Measurements from ENCODE around the gene MAN2A1. TPM values are rescaled to one million over a fixed set of nuclear protein-coding genes. Genes with fewer than 3 reads are reported as not detected.
A peak's percentile ranks its signal among the peaks of the same experiment; 100 is the strongest.

The MAN2A1 gene
- total and polyA plus RNA-seq, 2 donors = 22.2 to 66.4 TPM

GRCh38 chr5:109863752-109864151 is 174.0 kb downstream of the MAN2A1 start:
- Histone ChIP-seq H3K36me3 (ENCODE audit: control insufficient read depth in 2 of 2, insufficient read depth in 2 of 2, low read length in 1 of 2) (peaks cover 28 to 88% of the 10 kb centered on the region in 2 donors), H3K27ac (ENCODE audit: low read depth in 1 of 2, low read length in 1 of 2) (no peak overlapping the region), H3K27me3 (ENCODE audit: control insufficient read depth in 2 of 2, insufficient read depth in 1 of 2, low read length in 1 of 2) (no peaks in the 10 kb centered on the region), H3K4me1 (ENCODE audit: control insufficient read depth in 2 of 2, insufficient read depth in 2 of 2, low read length in 2 of 2) (peaks cover 0 to under 1% of the 10 kb centered on the region in 2 donors), H3K4me3 (ENCODE audit: low read length in 2 of 2) (no peak overlapping the region), H3K9me3 (ENCODE audit: control insufficient read depth in 2 of 2, insufficient read depth in 1 of 2, low read length in 1 of 2) (no peaks in the 10 kb centered on the region)
- 97% methylated on average over 1 of the region's 1 CpG for WGBS
- no peak for DNase-seq (ENCODE audit: low read depth in 6 of 9, low spot score in 9 of 9)

GRCh38 chr5:109865637-109866036 is 175.9 kb downstream of the MAN2A1 start:
- DNase-seq (ENCODE audit: low read depth in 6 of 9, low spot score in 9 of 9) = no peak
- no peaks in the 10 kb centered on the region for H3K27me3 ChIP-seq (ENCODE audit: control insufficient read depth in 2 of 2, insufficient read depth in 1 of 2, low read length in 1 of 2)
- 98% methylated on average over 2 of the region's 2 CpGs for WGBS
- no peaks in the 10 kb centered on the region for H3K9me3 ChIP-seq (ENCODE audit: control insufficient read depth in 2 of 2, insufficient read depth in 1 of 2, low read length in 1 of 2)
- peaks cover 25 to 77% of the 10 kb centered on the region in 2 donors for H3K36me3 ChIP-seq (ENCODE audit: control insufficient read depth in 2 of 2, insufficient read depth in 2 of 2, low read length in 1 of 2)
- H3K4me1 ChIP-seq (ENCODE audit: control insufficient read depth in 2 of 2, insufficient read depth in 2 of 2, low read length in 2 of 2) = no peaks in the 10 kb centered on the region
- H3K4me3 ChIP-seq (ENCODE audit: low read length in 2 of 2) = no peak overlapping the region
- H3K27ac ChIP-seq (ENCODE audit: low read depth in 1 of 2, low read length in 1 of 2) = no peak overlapping the region

GRCh38 chr5:109866051-109866450 is 176.3 kb downstream of the MAN2A1 start:
- H3K4me3 ChIP-seq (ENCODE audit: low read length in 2 of 2) = no peak overlapping the region
- WGBS = 99% methylated on average over 2 of the region's 2 CpGs
- H3K27me3 ChIP-seq (ENCODE audit: control insufficient read depth in 2 of 2, insufficient read depth in 1 of 2, low read length in 1 of 2) = no peaks in the 10 kb centered on the region
- H3K36me3 ChIP-seq (ENCODE audit: control insufficient read depth in 2 of 2, insufficient read depth in 2 of 2, low read length in 1 of 2) = peaks cover 22 to 72% of the 10 kb centered on the region in 2 donors
- no peak for DNase-seq (ENCODE audit: low read depth in 6 of 9, low spot score in 9 of 9)
- no peaks in the 10 kb centered on the region for H3K4me1 ChIP-seq (ENCODE audit: control insufficient read depth in 2 of 2, insufficient read depth in 2 of 2, low read length in 2 of 2)
- H3K27ac ChIP-seq (ENCODE audit: low read depth in 1 of 2, low read length in 1 of 2) = no peak overlapping the region
- no peaks in the 10 kb centered on the region for H3K9me3 ChIP-seq (ENCODE audit: control insufficient read depth in 2 of 2, insufficient read depth in 1 of 2, low read length in 1 of 2)

GRCh38 chr5:109868737-109869136 is 179.0 kb downstream of the MAN2A1 start:
- Histone ChIP-seq H3K4me3 (ENCODE audit: low read length in 2 of 2) (no peak overlapping the region), H3K27me3 (ENCODE audit: control insufficient read depth in 2 of 2, insufficient read depth in 1 of 2, low read length in 1 of 2) (no peaks in the 10 kb centered on the region), H3K27ac (ENCODE audit: low read depth in 1 of 2, low read length in 1 of 2) (no peak overlapping the region), H3K9me3 (ENCODE audit: control insufficient read depth in 2 of 2, insufficient read depth in 1 of 2, low read length in 1 of 2) (no peaks in the 10 kb centered on the region), H3K4me1 (ENCODE audit: control insufficient read depth in 2 of 2, insufficient read depth in 2 of 2, low read length in 2 of 2) (peaks cover 2 to 3% of the 10 kb centered on the region in 2 donors), H3K36me3 (ENCODE audit: control insufficient read depth in 2 of 2, insufficient read depth in 2 of 2, low read length in 1 of 2) (peaks cover 18 to 52% of the 10 kb centered on the region in 2 donors)
- 11% methylated on average over 2 of the region's 2 CpGs for WGBS
- no peak for DNase-seq (ENCODE audit: low read depth in 6 of 9, low spot score in 9 of 9)

DNA sequence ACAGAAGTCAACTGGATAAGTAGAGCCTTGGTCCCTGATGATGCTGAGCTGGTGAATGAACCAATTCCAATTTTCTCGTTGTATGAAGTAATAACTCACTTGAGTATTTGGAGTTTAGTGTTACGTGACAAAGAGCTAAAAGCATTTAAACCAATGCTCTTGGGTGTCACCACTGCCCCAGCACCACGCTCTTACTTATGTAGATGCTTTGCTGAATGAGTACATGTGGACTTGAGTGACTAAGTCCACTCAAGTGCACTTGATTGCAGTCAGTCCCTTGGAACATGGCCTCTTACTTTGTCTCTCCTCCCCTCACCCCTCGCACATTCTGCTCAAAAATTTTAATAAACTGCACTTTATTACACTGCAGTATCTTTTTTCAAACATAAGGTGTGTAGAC is 184.0 kb downstream of the MAN2A1 start:
- H3K9me3 ChIP-seq (ENCODE audit: control insufficient read depth in 2 of 2, insufficient read depth in 1 of 2, low read length in 1 of 2) = no peaks in the 10 kb centered on the region
- DNase-seq (ENCODE audit: low read depth in 6 of 9, low spot score in 9 of 9) = no peak
- peaks cover 16 to 22% of the 10 kb centered on the region in 2 donors for H3K4me1 ChIP-seq (ENCODE audit: control insufficient read depth in 2 of 2, insufficient read depth in 2 of 2, low read length in 2 of 2)
- no peak overlapping the region for H3K27ac ChIP-seq (ENCODE audit: low read depth in 1 of 2, low read length in 1 of 2)
- peaks cover 0 to 6% of the 10 kb centered on the region in 2 donors for H3K36me3 ChIP-seq (ENCODE audit: control insufficient read depth in 2 of 2, insufficient read depth in 2 of 2, low read length in 1 of 2)
- no peaks in the 10 kb centered on the region for H3K27me3 ChIP-seq (ENCODE audit: control insufficient read depth in 2 of 2, insufficient read depth in 1 of 2, low read length in 1 of 2)
- no peak overlapping the region for H3K4me3 ChIP-seq (ENCODE audit: low read length in 2 of 2)
- 98% methylated on average over 4 of the region's 4 CpGs for WGBS

DNA sequence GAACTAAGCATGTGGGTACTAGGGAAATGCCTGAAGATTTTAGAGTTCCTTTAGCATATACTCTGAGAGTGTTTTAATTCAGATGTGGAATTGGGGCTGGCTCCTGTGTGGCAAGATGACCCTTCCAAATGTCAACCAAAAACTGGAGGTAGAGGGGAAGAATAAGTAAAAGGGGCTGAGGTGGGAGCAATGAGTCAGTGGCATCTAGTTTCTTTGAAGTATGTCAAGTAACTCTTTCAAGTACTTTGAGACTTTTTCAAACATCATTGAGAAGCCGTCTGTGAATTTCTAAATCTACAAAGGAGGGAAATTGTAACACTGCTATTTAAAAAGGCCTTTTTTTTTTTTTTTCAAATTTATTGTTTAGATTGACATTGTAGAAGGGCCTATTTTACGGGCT is 184.4 kb downstream of the MAN2A1 start:
- peaks cover 16 to 22% of the 10 kb centered on the region in 2 donors for H3K4me1 ChIP-seq (ENCODE audit: control insufficient read depth in 2 of 2, insufficient read depth in 2 of 2, low read length in 2 of 2)
- 45% methylated on average over 2 of the region's 2 CpGs for WGBS
- H3K36me3 ChIP-seq (ENCODE audit: control insufficient read depth in 2 of 2, insufficient read depth in 2 of 2, low read length in 1 of 2) = peaks cover 0 to 2% of the 10 kb centered on the region in 2 donors
- H3K4me3 ChIP-seq (ENCODE audit: low read length in 2 of 2) = no peak overlapping the region
- no peak overlapping the region for H3K27ac ChIP-seq (ENCODE audit: low read depth in 1 of 2, low read length in 1 of 2)
- DNase-seq (ENCODE audit: low read depth in 6 of 9, low spot score in 9 of 9) = peak in 1 of 9 donors; percentile 67
- no peaks in the 10 kb centered on the region for H3K9me3 ChIP-seq (ENCODE audit: control insufficient read depth in 2 of 2, insufficient read depth in 1 of 2, low read length in 1 of 2)
- H3K27me3 ChIP-seq (ENCODE audit: control insufficient read depth in 2 of 2, insufficient read depth in 1 of 2, low read length in 1 of 2) = no peaks in the 10 kb centered on the region

DNA sequence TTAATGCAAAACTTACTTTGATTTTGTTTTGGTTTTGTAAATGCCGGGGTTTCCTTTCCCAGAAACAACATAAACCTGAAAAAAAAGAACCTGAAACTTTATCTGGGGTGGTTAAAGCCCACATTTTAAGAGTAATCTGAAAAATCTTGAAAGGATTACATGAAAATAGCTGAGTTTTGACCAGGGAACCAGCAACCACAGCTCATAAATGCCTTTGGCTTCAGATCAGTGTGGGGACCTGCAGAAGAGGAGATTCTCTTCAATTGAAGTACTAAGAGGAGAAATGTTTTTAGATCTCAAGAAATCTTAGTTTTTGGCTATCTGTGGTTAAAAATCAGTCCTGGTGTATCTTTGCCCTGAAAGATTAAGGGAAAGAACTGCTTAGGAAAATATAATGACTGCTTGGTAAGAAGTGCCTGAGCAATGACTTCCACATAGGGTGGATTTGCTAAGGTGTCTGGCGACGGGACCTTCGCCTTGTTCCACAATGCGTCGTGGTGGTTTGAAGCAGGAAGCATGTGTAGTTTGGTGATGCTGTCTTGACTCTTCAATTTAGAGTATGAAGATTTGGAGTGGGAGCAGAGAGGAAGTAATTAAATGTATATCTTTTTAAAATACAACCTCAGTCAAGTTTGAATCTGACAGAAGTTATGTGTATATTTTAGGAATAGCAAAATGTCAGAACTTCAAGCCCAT is 186.5 kb downstream of the MAN2A1 start:
- Histone ChIP-seq H3K36me3 (ENCODE audit: control insufficient read depth in 2 of 2, insufficient read depth in 2 of 2, low read length in 1 of 2) (no peaks in the 10 kb centered on the region), H3K27me3 (ENCODE audit: control insufficient read depth in 2 of 2, insufficient read depth in 1 of 2, low read length in 1 of 2) (no peaks in the 10 kb centered on the region), H3K27ac (ENCODE audit: low read depth in 1 of 2, low read length in 1 of 2) (no peak overlapping the region), H3K4me1 (ENCODE audit: control insufficient read depth in 2 of 2, insufficient read depth in 2 of 2, low read length in 2 of 2) (peaks cover 16 to 26% of the 10 kb centered on the region in 2 donors), H3K9me3 (ENCODE audit: control insufficient read depth in 2 of 2, insufficient read depth in 1 of 2, low read length in 1 of 2) (no peaks in the 10 kb centered on the region), H3K4me3 (ENCODE audit: low read length in 2 of 2) (no peak overlapping the region)
- 26% methylated on average over 6 of the region's 6 CpGs for WGBS
- DNase-seq (ENCODE audit: low read depth in 6 of 9, low spot score in 9 of 9) = peak in 1 of 9 donors; percentile 57

- no peak overlapping the region for H3K4me3 ChIP-seq (ENCODE audit: low read length in 2 of 2)
- no peaks in the 10 kb centered on the region for H3K36me3 ChIP-seq (ENCODE audit: control insufficient read depth in 2 of 2, insufficient read depth in 2 of 2, low read length in 1 of 2)
- no peak overlapping the region for H3K27ac ChIP-seq (ENCODE audit: low read depth in 1 of 2, low read length in 1 of 2)
- WGBS = 94% methylated on average over 10 of the region's 10 CpGs
- no peaks in the 10 kb centered on the region for H3K9me3 ChIP-seq (ENCODE audit: control insufficient read depth in 2 of 2, insufficient read depth in 1 of 2, low read length in 1 of 2)
- peaks cover 20 to 29% of the 10 kb centered on the region in 2 donors for H3K4me1 ChIP-seq (ENCODE audit: control insufficient read depth in 2 of 2, insufficient read depth in 2 of 2, low read length in 2 of 2)
- no peak for DNase-seq (ENCODE audit: low read depth in 6 of 9, low spot score in 9 of 9)
- no peaks in the 10 kb centered on the region for H3K27me3 ChIP-seq (ENCODE audit: control insufficient read depth in 2 of 2, insufficient read depth in 1 of 2, low read length in 1 of 2)
Measured at GRCh38 chr5:109876941-109877669, 187.4 kb downstream of the MAN2A1 start.

DNA sequence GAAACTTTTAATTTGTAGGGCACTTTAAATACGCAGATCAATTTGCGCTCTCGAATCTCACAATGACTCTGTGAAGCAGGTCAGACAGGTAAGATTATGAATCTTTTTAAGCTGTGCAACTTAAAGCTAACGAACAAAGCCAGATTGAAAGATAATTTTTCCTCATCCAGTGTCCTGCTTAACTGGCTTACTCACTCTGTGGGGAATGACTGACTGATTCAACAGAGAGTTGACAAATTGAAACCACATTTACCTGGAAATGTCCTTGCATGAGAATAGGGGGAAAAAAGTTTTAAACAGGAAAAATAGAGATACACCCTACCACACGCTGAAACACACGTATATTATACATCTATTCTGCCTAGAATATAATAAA is 187.9 kb downstream of the MAN2A1 start:
- H3K36me3 ChIP-seq (ENCODE audit: control insufficient read depth in 2 of 2, insufficient read depth in 2 of 2, low read length in 1 of 2) = no peaks in the 10 kb centered on the region
- no peak for DNase-seq (ENCODE audit: low read depth in 6 of 9, low spot score in 9 of 9)
- H3K27ac ChIP-seq (ENCODE audit: low read depth in 1 of 2, low read length in 1 of 2) = no peak overlapping the region
- H3K4me3 ChIP-seq (ENCODE audit: low read length in 2 of 2) = no peak overlapping the region
- no peaks in the 10 kb centered on the region for H3K27me3 ChIP-seq (ENCODE audit: control insufficient read depth in 2 of 2, insufficient read depth in 1 of 2, low read length in 1 of 2)
- peaks cover 20 to 34% of the 10 kb centered on the region in 2 donors for H3K4me1 ChIP-seq (ENCODE audit: control insufficient read depth in 2 of 2, insufficient read depth in 2 of 2, low read length in 2 of 2)
- no peaks in the 10 kb centered on the region for H3K9me3 ChIP-seq (ENCODE audit: control insufficient read depth in 2 of 2, insufficient read depth in 1 of 2, low read length in 1 of 2)
- 99% methylated on average over 6 of the region's 6 CpGs for WGBS
